Medulla oblongata (tissue), 1 donor: Measurements from ENCODE around the gene NR3C2.
A peak's percentile ranks its signal among the peaks of the same experiment; 100 is the strongest.

ENCODE experiments used
- DNase-seq: peaks from one replicate; pipeline ENCODE4 v3.0.0-alpha.2; 2015; ENCODE audit errors: extremely low spot score

The NR3C2 gene

DNA sequence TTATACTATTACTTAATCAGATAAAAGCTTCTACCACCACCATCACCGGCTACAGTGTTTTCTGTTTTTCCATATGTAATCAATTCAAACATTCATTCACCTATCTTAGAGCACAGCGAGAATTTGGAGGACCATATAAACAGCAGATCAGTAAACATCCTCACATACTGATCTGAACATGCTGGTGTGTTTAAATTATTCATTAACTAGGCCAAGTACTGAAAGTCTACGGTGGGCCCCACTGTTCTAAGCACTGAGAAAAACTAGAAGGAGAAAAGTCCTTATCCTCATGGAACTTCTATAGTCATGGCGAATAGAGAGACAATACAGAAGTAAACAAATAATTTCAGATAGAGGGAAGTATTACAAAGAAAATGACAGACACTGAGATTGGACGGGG, 176.6 kb downstream of the NR3C2 start:
- no peak for DNase-seq

GRCh38 chr4:148263802-148264201, 178.4 kb downstream of the NR3C2 start:
- no peak for DNase-seq

- no peak for DNase-seq
Observed at GRCh38 chr4:148263127-148263526, 179.1 kb downstream of the NR3C2 start.

DNA sequence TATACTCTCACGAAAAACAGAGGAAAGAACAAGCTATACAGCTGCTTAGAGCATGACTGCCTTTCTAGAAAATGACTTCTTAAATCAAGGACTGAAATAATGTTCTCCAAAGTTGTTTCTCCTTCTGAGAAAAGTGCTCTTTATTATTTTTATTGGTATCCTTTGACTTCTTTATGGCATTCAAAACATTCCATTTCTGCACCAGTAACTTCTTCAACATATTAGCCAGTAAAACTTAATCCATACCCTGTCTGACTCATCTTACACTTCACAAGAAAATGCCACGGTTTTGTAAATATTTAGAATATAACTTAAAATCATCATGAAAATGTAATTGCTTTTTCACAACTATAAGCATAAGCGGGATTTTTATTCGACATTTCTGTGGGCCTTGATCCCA, 180.4 kb downstream of the NR3C2 start:
- no peak for DNase-seq

DNA sequence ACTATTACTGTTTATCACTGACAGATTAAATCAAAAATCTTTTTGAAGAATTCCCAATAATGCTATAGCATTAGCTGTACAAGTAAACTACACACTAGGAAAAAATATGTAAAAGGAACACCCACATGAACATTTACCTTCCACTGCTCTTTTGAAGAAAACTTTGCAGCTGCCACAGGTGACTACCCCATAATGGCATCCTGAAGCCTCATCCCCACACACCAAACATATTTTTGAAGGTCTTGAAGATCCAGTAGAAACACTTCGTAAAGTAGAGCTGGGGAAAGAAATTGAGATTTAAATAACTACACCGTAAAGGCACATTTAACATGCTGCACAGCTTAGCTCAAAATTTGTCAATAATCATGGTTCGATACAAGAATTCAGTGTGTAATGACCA, 182.4 kb downstream of the NR3C2 start:
- DNase-seq, result no peak

DNA sequence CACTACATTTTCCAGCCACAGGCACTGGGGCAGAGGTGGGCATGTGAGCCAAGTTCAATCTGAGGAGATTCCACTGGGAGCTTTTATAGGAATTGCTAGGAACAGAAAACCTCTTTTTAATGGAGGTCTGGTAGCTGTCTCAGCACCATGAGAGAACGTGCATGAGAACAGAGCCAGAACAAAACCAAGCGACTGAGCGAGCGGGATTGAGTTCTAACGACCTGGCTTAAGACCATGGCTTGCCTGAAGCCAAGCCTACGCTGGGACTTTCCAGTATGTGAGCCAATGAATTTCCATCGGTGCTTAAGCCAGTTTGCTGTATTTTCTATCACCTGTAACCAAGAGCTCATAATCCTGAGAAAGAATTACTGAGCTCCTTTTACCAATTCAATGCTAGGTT, 183.7 kb downstream of the NR3C2 start:
- DNase-seq, result peak; percentile 31

DNA sequence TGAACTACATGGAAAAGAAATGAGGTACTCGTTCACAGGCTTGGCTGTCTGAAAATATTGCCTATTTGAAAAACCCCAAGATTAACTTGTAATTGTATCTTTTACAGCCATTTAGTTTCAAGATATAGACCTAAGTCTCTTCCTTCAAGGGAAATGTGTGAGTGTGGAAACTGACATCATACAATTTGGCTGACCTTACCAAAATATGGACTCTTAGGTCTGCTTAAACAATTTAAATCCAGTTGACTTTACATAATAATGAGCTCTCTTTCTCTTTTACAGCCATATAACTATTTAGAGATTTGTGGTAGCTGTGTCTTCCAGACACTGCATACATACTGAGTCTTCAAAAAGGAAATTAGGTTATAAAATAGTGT, 186.9 kb downstream of the NR3C2 start:
- no peak for DNase-seq

DNA sequence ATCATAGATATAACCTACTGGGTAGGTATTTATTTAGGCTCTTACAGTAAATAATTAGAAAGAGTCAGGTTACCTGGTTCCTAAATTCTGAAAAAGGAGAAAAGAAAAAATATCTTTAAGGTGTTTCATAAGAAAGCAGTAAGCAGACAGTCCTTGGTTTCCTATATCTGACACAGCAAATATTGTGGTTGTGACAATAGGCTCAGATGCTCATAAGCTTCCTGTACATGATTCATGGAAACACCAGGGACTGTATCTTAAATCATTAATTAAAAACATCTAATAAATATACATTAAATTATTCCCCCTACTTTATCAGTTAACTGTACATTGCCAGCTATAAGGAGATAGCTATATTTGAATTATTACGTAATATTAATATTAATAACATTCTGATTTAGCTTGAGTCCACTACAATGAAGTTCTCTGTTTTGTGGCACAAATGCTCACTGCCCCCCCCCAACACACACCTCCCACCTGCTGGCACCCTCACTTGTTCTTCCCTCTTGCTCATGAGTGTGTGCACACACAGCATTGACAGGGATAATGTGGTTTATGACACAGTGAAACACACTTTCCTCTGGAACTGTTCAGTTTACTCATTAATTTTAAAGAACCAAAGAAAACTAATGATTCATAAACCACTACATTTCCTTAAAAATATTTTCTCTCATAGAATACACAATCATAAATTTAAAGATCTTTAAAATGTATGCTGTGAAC, 187.4 kb downstream of the NR3C2 start:
- DNase-seq, result no peak

DNA sequence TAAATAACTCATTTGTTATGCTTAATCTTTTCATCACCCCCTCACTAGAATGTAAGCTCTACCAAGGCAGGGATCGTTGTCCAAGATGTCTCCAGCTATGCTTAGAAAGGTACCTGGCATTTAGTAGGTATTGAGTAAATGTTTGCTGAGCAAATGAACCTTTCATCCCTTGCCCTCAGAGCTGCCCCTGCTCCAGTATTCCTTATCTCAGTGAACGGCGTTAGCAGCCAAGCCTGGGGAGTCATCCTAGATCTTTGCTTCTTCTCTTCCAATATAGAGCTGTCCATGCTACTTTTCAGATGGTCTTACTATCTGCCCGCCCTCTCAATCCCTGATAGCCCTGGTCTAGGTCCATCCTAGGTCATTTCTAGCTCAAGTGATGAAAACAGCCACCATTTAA, 188.4 kb downstream of the NR3C2 start:
- DNase-seq, result no peak

DNA sequence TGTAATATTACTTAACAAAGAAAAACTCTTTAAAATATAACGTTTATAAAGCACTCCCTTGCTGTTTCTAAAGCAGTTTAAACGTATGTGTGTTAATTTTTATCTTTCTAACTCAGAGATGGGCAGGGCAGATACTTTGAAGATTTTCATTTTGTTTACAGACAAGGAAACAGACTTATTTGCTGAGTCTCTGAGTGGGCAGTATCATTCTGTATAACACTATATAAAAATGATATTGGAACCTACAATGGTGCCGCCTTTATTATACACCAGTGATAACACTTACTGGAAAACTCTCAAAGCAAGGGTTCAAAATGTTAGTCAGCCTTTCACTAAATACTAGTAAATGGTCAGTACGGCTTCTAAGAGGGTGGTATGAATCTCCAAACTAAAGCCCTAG, 193.4 kb downstream of the NR3C2 start:
- no peak for DNase-seq

- DNase-seq, result no peak
Observed at GRCh38 chr4:148245015-148245414, 197.2 kb downstream of the NR3C2 start.

GRCh38 chr4:148243837-148244236, 198.4 kb downstream of the NR3C2 start:
- no peak for DNase-seq

- no peak for DNase-seq
Observed at GRCh38 chr4:148240241-148240640, 202.0 kb downstream of the NR3C2 start.

DNA sequence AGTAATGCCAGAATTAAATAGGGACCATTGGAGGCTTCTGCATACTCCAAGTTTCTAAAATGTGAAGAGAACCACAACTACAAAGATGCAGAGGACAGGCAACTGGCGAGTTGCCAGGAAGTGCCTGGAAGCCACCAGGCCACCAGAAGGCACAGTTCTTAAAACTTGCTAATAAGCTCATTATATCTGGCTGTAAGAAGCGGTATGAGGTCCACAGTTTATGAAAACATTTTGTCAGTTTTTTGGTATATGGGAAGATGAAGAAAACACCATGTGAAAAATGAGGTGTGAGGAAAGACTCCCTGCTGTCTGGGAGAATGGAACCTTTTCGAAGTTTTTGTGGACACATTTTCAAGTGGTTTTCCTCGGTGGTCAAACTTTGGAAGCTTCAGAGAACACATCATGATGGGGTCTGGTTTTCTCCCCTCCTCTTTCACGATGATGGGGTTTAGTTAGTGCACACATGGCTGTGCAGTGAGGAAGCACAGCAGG, 202.7 kb downstream of the NR3C2 start:
- DNase-seq, result no peak

DNA sequence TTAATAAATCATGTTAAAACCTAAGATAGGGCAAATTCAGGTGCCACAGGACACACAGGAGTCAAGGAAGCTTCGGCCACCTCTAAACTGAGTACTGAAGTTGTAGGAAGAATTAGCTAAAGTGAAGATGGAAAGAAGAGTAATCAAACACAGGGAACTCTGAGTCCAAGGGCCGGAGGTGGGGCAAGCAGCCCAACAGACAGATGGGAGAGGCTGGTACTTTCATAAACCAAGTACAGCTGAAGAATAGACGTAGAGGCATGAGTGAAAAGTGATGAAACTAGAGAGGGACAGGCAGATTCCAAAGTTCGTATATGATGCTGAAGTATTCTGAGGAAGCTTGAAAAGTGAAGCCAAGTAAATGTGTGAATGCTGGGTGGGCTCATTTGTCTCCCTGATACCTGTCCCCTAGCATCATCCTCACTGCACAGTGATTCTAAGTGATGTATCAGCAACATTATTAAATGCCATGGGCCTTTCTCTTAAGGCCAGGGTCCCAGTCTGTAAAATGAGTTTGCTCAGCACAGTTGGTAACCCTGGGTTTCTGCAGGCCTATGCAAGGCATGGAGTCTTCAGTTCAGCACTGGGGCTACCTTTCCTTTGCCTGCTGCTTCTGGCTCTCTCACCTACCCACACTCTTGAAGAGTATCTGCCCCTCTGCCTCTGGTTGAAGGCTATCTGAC, 203.3 kb downstream of the NR3C2 start:
- DNase-seq, result no peak

GRCh38 chr4:148238086-148238485, 204.1 kb downstream of the NR3C2 start:
- DNase-seq, result no peak

DNA sequence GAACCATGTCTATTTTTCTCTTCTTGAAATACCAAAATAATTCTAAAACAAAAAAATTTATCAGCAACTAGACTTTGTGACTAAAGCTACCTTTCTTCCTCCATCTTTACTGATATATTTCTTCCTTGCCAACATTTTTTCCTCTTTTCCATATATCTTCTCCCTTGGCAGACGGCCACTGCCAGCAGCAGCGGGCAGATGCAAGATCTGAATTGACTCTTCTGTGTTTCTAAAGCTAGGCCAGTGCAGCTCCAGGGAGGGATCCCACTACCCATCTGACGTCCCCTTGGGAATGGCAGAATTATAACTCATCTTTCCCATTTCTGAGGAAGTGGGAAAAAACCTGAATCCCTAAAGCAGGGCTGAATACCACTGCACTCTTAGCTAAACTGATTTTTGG, 206.4 kb downstream of the NR3C2 start:
- DNase-seq, result no peak

- DNase-seq, result no peak
Observed at GRCh38 chr4:148229798-148230197, 212.4 kb downstream of the NR3C2 start.

GRCh38 chr4:148229028-148229427, 213.2 kb downstream of the NR3C2 start:
- no peak for DNase-seq

DNA sequence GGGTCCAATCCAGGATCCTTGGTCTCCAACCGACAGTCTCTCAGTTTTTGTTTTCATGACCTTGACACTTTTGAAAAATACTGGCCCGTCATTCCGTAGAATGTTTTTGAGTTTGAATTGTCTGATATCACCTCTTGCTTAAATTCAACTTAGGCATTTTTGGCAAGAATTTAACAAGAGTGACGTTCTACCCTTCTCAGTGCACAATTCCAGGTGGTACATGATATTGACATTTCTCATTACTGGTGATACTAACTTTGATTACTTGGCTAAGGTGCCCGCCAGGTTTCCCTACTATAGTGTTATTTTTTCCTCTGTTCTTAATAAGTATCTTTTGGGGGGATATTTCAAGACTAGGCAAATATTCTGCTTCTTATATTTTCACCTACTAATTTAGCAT, 215.1 kb downstream of the NR3C2 start:
- DNase-seq, result no peak

DNA sequence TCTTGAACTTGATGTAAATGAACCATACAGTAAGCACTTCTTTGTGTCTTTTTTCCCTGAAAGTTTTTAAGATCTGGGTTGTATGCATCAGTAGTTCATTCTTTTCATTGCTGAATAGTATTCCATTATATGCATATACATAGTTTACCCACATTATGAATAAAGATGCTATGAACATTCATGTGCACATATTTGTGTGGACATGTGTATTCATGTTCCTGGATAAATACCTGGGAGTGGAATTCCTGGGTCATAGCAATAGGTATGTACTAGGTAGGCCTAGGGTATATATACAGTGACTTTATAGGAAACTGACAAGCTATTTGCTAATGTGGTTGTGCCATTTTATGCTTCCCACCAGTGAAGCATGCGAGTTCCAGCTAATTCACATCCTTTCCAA, 215.9 kb downstream of the NR3C2 start:
- no peak for DNase-seq

DNA sequence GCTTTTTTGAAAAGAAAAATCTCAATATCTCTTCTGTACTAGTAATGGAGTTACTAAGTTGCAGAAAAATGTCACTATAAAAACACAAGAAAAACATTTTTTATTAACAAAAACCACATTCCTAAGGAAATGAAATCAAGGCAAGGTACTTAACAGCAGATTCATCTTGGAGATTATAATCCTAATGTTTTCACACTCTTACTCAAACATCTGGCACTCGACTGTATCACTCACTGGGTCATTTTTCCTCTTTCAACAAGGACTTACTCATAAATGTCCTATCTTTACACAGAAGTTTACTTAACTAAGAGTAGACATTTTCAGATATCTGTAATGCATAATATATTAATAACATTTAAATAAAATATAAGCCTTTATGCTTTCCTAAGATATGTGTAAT, 216.6 kb downstream of the NR3C2 start:
- no peak for DNase-seq

GRCh38 chr4:148224476-148224875, 217.7 kb downstream of the NR3C2 start:
- no peak for DNase-seq
